ENCODE results near the gene MRPS11.

Gene MRPS11

GRCh38 chr15:88470625-88471372 is 3.3 kb downstream of the MRPS11 start:
- TF ChIP-seq TAF1 (IDR thresholded peaks at IDR 0.05; ENCODE audit: borderline replicate concordance, insufficient read depth, low read length): no peak
- TF ChIP-seq POLR2AphosphoS5 (IDR thresholded peaks at IDR 0.05; ENCODE audit: low read depth, low read length): no peak
- no peak for TF ChIP-seq REST (IDR thresholded peaks at IDR 0.05; ENCODE audit: insufficient read depth in 1 of 2, low read depth in 2 of 2, low read length in 2 of 2)
- TF ChIP-seq FOXP2 (optimal IDR thresholded peaks at IDR 0.05; ENCODE audit: borderline replicate concordance, extremely low read depth, extremely low read length, insufficient read depth): no peak
- TF ChIP-seq SIN3A (IDR thresholded peaks at IDR 0.05; ENCODE audit: borderline replicate concordance, insufficient read depth, low read length): no peak

GRCh38 chr15:88472225-88472624 is 4.7 kb downstream of the MRPS11 start:
- TF ChIP-seq TAF1 (IDR thresholded peaks at IDR 0.05; ENCODE audit: borderline replicate concordance, insufficient read depth, low read length): no peak
- no peak for TF ChIP-seq SIN3A (IDR thresholded peaks at IDR 0.05; ENCODE audit: borderline replicate concordance, insufficient read depth, low read length)
- TF ChIP-seq POLR2AphosphoS5 (IDR thresholded peaks at IDR 0.05; ENCODE audit: low read depth, low read length): no peak
- TF ChIP-seq FOXP2 (optimal IDR thresholded peaks at IDR 0.05; ENCODE audit: borderline replicate concordance, extremely low read depth, extremely low read length, insufficient read depth): no peak
- no peak for TF ChIP-seq REST (IDR thresholded peaks at IDR 0.05; ENCODE audit: insufficient read depth in 1 of 2, low read depth in 2 of 2, low read length in 2 of 2)

- no peak for TF ChIP-seq TAF1 (IDR thresholded peaks at IDR 0.05; ENCODE audit: borderline replicate concordance, insufficient read depth, low read length)
- TF ChIP-seq POLR2AphosphoS5 (IDR thresholded peaks at IDR 0.05; ENCODE audit: low read depth, low read length): no peak
- TF ChIP-seq SIN3A (IDR thresholded peaks at IDR 0.05; ENCODE audit: borderline replicate concordance, insufficient read depth, low read length): no peak
- TF ChIP-seq REST (IDR thresholded peaks at IDR 0.05; ENCODE audit: insufficient read depth in 1 of 2, low read depth in 2 of 2, low read length in 2 of 2): no peak
- TF ChIP-seq FOXP2 (optimal IDR thresholded peaks at IDR 0.05; ENCODE audit: borderline replicate concordance, extremely low read depth, extremely low read length, insufficient read depth): no peak
Observed at GRCh38 chr15:88476635-88477060, 9.1 kb downstream of the MRPS11 start.

- TF ChIP-seq POLR2AphosphoS5 (IDR thresholded peaks at IDR 0.05; ENCODE audit: low read depth, low read length) (no peak), REST (IDR thresholded peaks at IDR 0.05; ENCODE audit: insufficient read depth in 1 of 2, low read depth in 2 of 2, low read length in 2 of 2) (no peak), SIN3A (IDR thresholded peaks at IDR 0.05; ENCODE audit: borderline replicate concordance, insufficient read depth, low read length) (no peak), TAF1 (IDR thresholded peaks at IDR 0.05; ENCODE audit: borderline replicate concordance, insufficient read depth, low read length) (no peak), FOXP2 (optimal IDR thresholded peaks at IDR 0.05; ENCODE audit: borderline replicate concordance, extremely low read depth, extremely low read length, insufficient read depth) (no peak)
Observed at GRCh38 chr15:88477126-88477525, 9.6 kb downstream of the MRPS11 start.
